ENCODE measurements around the gene NKG7.
"Not testable (repeated sequence)": the region's sequence is repeated elsewhere in the genome, so short reads cannot be mapped to it uniquely, and the experiment has no call there.

The NKG7 gene

GRCh38 chr19:51372649-51373504, at the start of gene NKG7:
NKG7 (minus strand) TSS chr19:51372654; CDS start chr19:51372535, 119 bp downstream.
- DNase-seq, result peak; percentile 61

GRCh38 chr19:51422053-51422448, 49.6 kb upstream of the NKG7 start:
- peak; percentile 87 for DNase-seq

DNA sequence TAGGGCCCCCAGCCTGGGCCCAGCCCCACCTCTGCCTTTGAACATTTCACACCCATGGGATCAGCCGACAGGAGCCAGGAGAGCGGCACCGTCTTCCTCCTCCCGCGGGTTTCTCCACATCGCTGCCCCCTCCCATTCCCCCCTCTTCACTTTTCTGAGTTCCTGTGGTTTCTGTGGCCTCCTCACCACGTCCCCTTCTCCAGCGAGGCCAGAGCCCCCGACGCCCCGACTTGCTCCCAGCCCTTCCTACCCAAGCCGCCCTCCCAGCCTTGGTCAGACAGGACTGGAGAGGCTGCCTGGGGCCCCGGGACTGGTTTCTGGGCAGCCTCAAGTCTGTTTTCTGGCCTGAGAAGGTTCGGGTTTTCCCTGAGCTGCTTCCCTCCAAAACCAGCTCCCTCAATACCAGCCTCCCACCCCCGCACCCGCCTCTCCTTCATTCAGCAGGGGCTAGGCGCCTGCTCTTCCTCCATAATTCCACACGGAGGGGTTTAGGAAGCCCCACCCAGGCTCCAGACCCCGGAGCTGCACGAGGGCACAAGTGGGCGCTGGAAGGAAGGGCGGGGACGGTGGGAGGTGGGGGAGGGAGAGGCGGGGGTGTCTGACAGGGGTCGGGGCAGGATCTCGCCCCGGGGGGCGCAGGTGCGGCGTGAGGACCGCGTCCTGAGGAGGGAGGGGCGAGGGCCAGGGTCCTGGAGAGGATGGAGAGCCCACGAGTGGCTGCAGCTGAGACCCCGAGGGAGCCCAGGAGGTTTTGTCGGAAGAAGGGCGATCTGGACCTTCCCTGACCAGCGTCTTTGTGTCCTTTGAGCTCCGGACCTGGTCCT, 49.0 kb upstream of the NKG7 start:
- DNase-seq, result no peak

GRCh38 chr19:51420511-51420910, 48.1 kb upstream of the NKG7 start:
- DNase-seq, result not testable (repeated sequence)

DNA sequence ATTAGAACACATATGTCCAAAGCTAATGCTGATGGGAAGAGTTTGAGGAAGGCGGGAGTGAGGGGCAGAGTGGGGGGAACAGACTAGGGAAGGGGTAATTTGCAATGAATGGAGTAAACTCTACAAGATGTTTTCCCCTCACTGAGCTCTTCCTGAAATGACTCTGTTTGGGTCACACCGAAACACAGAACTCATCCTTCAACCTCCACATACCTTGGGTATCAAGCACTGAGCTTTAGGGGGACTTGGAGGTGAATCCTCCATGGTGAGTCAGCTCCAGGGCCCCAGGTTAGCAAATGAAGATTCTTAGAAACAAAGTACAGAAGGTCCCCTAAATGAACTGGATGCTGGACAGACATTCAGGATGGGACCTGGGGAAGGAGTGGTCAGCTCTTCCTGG, 46.3 kb upstream of the NKG7 start:
- no peak for DNase-seq

GRCh38 chr19:51417810-51418157, 45.3 kb upstream of the NKG7 start:
- no peak for DNase-seq

DNA sequence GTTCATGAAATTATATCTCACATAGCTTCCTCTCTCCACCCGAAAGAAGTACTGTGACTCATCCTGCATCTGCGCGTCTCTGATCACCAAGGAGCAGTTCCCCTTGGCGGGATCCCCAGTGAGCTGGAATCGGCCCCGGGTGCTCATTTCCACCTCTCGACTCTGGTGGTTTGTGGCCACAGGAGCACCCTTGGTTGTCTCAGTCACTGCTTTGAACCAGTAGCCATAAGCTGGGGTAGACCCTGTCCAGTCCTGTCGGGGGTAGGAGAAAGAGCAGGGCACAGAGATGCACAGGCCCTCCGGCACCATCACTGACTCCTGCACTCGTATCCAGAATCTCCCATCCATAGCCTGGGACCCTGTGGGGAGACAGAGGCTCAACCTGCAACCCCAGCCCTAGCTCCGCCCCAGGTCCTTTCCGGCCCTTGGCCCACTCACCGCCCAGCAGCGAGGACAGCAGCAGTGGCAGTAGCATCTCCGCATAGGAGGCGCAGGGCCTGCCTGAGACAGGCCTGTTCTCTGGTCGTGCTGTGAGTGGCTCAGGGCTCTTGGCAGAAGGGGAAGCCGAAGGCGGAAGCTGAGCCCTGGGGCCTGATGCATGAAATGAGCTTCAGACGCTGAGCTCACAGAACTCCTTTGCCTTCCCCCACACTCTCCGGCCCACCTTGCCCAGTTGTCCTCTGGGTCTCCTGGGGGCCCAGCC, 44.8 kb upstream of the NKG7 start, which contains the start of gene SIGLEC10:
TSS of gene SIGLEC10 (minus strand) at position 536 of the 703 bp plus-strand sequence. CDS start at position 475, 61 bp downstream.
- DNase-seq, result no peak

DNA sequence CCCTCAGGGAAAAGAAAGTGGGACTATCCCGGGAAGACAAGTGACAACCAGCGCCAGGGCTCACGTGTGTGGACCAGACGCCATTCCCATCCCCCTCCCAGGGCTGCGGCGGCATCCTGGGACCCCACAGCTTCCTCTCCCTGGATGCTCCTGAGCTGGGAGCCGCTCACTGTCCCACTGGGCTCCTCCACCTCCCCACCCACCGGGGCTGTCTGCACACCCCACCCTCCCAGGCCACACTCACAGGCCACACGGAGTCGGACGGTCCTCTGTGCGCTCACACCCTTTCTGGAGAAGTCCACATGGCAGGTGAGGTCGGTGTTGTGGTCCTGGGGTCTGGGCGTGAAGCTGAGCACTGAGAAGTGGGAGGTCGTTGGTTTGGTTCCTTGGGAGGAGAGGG, 44.0 kb upstream of the NKG7 start:
- not testable (repeated sequence) for DNase-seq

- no peak for DNase-seq
Observed at GRCh38 chr19:51415187-51415586, 42.7 kb upstream of the NKG7 start.

GRCh38 chr19:51410950-51411748, 38.7 kb upstream of the NKG7 start:
- no peak for DNase-seq

DNA sequence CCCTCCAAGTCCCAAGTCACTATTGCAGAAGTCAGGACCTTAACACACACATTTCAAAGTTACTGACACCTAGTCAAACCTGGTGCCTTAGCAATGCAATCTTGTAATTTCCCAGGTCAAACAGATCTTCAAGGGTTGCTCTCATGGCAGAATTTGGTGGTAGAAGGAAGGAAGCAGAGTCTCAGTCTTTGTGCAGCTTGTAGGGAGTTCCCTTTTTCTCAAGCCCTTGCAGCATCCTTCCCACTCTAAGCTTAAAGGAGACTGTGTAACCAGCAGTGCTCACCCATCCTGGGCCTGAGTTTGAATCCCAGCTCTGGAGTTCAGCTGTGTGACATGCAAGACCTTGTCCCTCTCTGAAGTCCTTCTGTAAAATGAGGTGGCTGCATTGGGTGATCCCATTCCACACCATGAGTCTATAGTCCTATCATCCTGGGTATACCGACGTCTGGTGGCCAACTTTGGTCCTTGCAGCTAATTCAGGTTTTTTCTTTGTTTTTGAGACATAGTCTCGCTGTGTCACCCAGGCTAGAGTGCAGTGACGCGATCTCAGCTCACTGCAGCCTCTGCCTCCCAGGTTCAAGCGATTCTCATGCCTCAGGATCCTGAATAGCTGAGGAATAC, 35.2 kb upstream of the NKG7 start:
- no peak for DNase-seq

GRCh38 chr19:51402117-51402516, 29.7 kb upstream of the NKG7 start:
- DNase-seq, result no peak

DNA sequence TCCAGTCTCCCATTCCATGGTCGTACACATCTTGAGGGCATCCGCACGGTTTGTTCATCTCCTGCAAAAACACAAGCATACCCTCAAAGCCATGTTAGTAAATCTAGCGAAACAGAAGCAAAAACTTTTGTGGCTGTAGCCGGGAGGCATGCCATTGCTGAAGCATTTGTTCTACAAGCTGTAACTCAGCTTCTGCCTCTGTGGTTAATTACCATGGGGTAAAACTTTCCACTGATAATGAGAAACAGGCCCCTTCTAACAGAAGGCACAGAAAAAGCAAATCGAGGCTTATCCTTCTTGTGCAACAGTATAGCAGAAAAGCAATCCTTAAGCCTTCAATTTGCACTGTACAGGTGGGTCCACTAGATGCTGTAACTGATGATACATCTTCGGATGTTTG, 27.5 kb upstream of the NKG7 start:
- DNase-seq, result not testable (repeated sequence)

DNA sequence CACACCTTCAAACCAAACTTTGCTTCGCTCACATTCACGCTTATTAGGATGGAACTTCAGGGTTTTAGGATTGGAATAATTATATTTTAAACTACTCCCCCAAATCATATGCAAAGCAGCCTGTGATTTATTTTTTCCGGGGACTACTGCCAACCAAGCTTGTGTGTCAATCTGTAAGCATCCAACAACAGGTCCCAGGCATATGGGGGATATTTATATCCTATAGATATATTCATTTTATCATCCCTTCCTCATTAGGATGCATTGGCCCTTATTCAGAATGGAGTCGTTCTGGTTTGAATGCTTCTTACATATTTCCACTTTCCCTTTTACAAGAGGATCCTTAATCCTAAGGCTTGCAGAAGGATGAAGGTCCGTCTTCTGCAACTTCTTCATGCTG, 26.8 kb upstream of the NKG7 start:
- DNase-seq, result no peak

DNA sequence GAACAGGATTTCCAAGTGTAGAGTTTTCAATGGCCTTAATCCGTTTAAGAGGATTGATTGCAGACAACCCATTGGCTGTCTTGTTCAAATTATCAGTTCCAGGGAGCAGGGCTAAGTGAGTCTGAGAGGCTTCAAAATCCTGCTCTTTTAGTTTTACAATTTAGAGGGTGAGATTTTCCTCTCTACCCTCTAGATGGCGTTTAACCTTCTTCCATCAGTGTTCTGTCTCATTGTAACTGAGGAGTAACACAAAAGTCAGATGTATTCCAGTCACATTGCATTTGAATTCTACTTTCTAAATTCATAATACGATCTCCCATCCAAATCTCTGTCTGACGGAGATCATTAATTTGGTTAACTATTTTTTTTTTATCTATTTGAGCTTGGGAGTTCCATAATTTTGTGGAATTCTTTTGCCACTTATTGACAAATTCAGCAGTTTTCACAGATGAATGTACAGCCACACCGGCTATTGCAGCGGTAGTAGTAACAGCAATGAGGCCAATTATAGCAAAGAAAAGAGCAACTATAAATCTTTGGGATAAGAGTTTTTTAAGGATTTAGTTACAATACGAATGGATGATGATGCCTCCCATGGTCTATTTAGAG, 25.7 kb upstream of the NKG7 start:
- no peak for DNase-seq

DNA sequence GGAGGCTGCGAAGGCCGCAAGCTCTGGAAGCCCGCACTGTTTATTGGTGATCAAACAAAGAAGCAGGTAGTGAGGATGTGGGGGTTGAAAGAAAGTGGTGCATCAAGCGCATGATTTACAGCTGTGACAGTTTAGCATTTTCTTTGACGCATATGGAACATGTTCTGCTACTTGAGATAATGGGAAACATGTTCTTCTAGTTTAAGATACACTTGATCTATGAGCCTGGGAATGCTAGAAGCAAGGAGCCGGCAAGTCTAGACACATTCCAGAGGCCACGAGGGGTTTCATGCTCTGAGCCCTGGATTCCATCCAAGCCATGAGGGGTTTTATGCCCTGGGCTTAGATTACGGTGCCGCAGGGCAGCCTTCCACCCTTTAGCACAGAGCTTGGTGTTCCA, 25.0 kb upstream of the NKG7 start:
- not testable (repeated sequence) for DNase-seq

DNA sequence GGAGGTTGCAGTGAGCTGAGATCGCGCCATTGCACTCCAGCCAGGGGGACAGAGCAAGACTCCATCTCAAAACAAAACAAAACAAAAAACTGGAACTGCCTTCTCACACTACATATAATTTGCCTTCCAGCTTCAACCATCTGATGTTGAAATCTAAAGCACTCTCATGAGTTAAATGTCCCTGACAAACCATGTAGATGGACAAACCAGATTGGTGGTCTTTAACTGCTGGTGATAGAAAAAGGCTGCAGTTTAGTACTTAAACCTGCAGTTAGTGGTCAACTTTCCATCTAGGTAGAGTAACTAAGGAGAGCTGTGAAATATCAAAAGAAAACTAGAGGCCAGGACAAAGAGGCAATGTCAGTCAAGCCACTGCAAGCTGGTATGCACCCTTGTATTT, 23.7 kb upstream of the NKG7 start:
- DNase-seq, result no peak

DNA sequence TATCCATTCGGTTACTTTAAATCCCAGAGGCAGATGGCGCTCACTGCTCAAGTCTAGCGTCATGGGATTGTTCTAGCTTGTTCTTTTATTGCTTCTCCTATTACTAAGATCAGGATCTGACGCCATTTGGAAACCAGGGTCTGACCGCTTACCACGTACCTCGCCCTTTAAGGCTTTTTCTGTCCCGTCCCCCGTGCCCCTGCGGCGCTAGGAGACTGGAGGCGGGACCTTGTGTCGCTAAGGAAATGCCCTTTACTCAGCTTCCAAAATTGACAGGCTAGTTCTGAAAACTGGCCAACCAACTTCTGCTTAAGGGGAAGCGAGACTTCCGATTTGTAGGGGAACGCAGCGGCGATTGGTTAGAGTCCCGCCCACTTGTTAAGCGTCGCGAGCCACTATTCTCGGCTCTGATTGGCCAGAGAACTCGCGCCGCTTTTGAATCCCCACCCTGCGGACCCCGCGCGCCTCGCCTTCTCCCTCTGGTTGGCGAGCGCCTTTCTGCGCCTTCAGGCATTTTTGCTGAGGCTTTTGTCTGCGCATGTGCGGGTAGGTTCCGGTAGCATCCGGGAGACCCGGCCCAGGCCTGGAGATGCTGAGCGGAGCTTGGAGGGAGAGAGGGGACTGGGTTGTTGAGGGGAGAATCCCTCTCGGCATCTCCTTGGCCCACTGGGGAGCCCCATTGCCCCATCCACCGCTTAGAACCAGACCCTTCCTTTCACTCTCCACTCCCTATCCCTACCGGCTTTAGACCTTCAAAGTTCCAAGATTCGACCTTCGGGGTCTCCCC, 21.8 kb upstream of the NKG7 start:
- DNase-seq, result peak; percentile 77

GRCh38 chr19:51392701-51393100, 20.2 kb upstream of the NKG7 start:
- DNase-seq, result no peak

- no peak for DNase-seq
Observed at GRCh38 chr19:51391073-51391611, 18.7 kb upstream of the NKG7 start.

All from activated T-cell treated with anti-CD3 and anti-CD28 coated beads, Interleukin-2, amount 50 U/mL, for 1 hour (primary cell).